Measurements from ENCODE around the gene PHKB.
"Not testable (repeated sequence)": the region's sequence is repeated elsewhere in the genome, so short reads cannot be mapped to it uniquely, and the experiment has no call there.

The PHKB gene

GRCh38 chr16:47460711-47461597 is at the start of gene PHKB, which contains the start of gene ITFG1:
PHKB (plus strand) TSS chr16:47461331; CDS start chr16:47461351, 20 bp downstream.
ITFG1 (minus strand) TSS chr16:47461063; CDS start chr16:47461045, 18 bp downstream.
- DNase-seq (ENCODE audit: low read depth in 2 of 2) = peak; percentile 88 to 89

- no peak for DNase-seq (ENCODE audit: low read depth in 2 of 2)
These were observed 48.1 kb upstream of the PHKB start for GRCh38 chr16:47413041-47413440.

GRCh38 chr16:47416869-47417268 is 44.3 kb upstream of the PHKB start:
- DNase-seq (ENCODE audit: low read depth in 2 of 2) = no peak

- no peak for DNase-seq (ENCODE audit: low read depth in 2 of 2)
These were observed 36.3 kb upstream of the PHKB start for GRCh38 chr16:47424846-47425245.

- no peak for DNase-seq (ENCODE audit: low read depth in 2 of 2)
These were observed 34.3 kb upstream of the PHKB start for GRCh38 chr16:47426806-47427205.

- DNase-seq (ENCODE audit: low read depth in 2 of 2) = no peak
These were observed 29.2 kb upstream of the PHKB start for GRCh38 chr16:47431960-47432359.

- not testable (repeated sequence) for DNase-seq (ENCODE audit: low read depth in 2 of 2)
These were observed 26.9 kb upstream of the PHKB start for GRCh38 chr16:47434274-47434673.

GRCh38 chr16:47440066-47440465 is 21.1 kb upstream of the PHKB start:
- not testable (repeated sequence) for DNase-seq (ENCODE audit: low read depth in 2 of 2)

GRCh38 chr16:47442884-47443283 is 18.2 kb upstream of the PHKB start:
- DNase-seq (ENCODE audit: low read depth in 2 of 2) = not testable (repeated sequence)

- DNase-seq (ENCODE audit: low read depth in 2 of 2) = no peak
These were observed 14.7 kb upstream of the PHKB start for GRCh38 chr16:47446431-47446830.

- DNase-seq (ENCODE audit: low read depth in 2 of 2) = no peak
These were observed 12.1 kb upstream of the PHKB start for GRCh38 chr16:47448830-47449575.

GRCh38 chr16:47449788-47450187 is 11.3 kb upstream of the PHKB start:
- DNase-seq (ENCODE audit: low read depth in 2 of 2) = no peak

GRCh38 chr16:47458331-47458730 is 2.8 kb upstream of the PHKB start:
- no peak for DNase-seq (ENCODE audit: low read depth in 2 of 2)

- no peak for DNase-seq (ENCODE audit: low read depth in 2 of 2)
These were observed 1.5 kb upstream of the PHKB start for GRCh38 chr16:47459603-47460002.

- no peak for DNase-seq (ENCODE audit: low read depth in 2 of 2)
These were observed 796 bp upstream of the PHKB start for GRCh38 chr16:47460359-47460710.

GRCh38 chr16:47461598-47462266 is 601 bp downstream of the PHKB start:
- no peak for DNase-seq (ENCODE audit: low read depth in 2 of 2)

GRCh38 chr16:47463771-47464624 is 2.9 kb downstream of the PHKB start:
- no peak for DNase-seq (ENCODE audit: low read depth in 2 of 2)

GRCh38 chr16:47465919-47466630 is 4.9 kb downstream of the PHKB start:
- no peak for DNase-seq (ENCODE audit: low read depth in 2 of 2)

GRCh38 chr16:47467501-47467900 is 6.4 kb downstream of the PHKB start:
- no peak for DNase-seq (ENCODE audit: low read depth in 2 of 2)

GRCh38 chr16:47468070-47468689 is 7.0 kb downstream of the PHKB start:
- DNase-seq (ENCODE audit: low read depth in 2 of 2) = not testable (repeated sequence)
